ENCODE data around the gene TMEM128.
A peak's percentile ranks its signal among the peaks of the same experiment; 100 is the strongest.

DNA sequence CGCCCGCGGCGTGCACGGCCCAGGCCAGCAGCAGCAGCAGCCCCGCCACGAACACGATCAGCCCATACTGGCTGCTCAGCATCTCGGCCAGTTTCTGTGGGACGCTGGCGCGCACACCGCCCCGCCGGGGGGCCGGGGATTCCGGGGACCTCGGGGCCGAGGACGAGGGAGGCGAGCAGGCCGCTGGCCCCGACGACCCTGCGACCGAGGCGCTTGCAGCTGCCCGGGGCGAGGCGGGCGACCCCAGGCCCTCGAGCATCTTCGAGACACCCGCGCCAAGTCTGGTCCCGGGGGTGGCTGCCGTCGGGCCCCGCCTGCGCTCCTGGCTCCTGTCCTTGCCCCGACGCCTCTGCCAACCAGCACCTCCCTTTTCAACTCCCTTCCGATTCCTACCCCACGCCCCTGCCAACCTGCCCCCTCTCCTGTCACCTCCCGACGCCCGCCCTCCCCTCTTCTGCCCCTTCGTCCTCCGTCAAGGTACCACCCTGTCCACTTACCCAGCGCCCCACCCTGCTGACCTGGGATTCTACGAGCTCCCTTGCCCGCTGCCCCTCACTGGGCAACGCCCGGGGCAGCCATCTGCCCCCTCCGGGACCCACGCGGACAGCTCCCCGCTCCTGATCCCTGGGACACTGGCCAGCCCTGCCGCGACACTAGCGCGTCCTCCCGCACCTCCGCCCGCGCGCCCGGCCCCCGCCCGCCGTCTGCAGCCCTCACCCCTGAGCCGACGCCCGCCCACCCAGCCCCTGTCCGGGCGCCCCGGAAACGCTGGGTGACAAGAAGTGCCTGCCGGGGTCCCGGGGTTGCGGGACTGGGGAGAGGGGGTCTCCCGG lies 21.2 kb downstream of the TMEM128 start, which contains the start of gene OTOP1:
- no peak for TF ChIP-seq ZNF274 (IDR thresholded peaks at IDR 0.05; ENCODE audit: low read depth, low read length)
- peak; percentile 87 for TF ChIP-seq SUZ12 (IDR thresholded peaks at IDR 0.05; ENCODE audit: extremely low read depth, insufficient read depth, insufficient read length)
- TF ChIP-seq YY1 (IDR thresholded peaks at IDR 0.05; ENCODE audit: insufficient read depth, insufficient read length) = no peak

All from NT2/D1 (cell line).